HepG2 (cell line): ENCODE measurements around the gene SHBG. TPM values are rescaled to one million over a fixed set of nuclear protein-coding genes. Genes with fewer than 3 reads are reported as not detected.

Experiments used
- AGO1 ChIP-seq: fragments of 200-400 bp; formaldehyde crosslinking; IDR thresholded peaks from 2 replicates; pipeline ENCODE4 v1.6.1; 2017; ENCODE audit warnings: mild to moderate bottlenecking, low read depth, low read length, moderate library complexity; ENCODE audit not compliant: poor library complexity, severe bottlenecking
- CHCHD3 ChIP-seq: sonication (generic); formaldehyde crosslinking; IDR thresholded peaks from 2 replicates; pipeline ENCODE4 v1.8.0; 2022; ENCODE audit warnings: mild to moderate bottlenecking, missing genetic modification reagents, moderate library complexity
- DPF2 ChIP-seq: sonication (generic); formaldehyde crosslinking; IDR thresholded peaks from 2 replicates; pipeline ENCODE4 v1.4.0; 2020; ENCODE audit warnings: mild to moderate bottlenecking, low read depth, missing genetic modification reagents, borderline replicate concordance
- ELF1 ChIP-seq: sonication (generic); formaldehyde crosslinking; IDR thresholded peaks from 2 replicates; pipeline ENCODE4 v1.4.0; 2020; ENCODE audit warnings: missing genetic modification reagents
- FOXK2 ChIP-seq: fragments of 450-650 bp; IDR thresholded peaks from 2 replicates; pipeline ENCODE4 v1.6.1; 2016
- GRHL1 ChIP-seq: sonication (generic); formaldehyde crosslinking; conservative IDR thresholded peaks from 2 replicates; pipeline ENCODE4 v1.8.0; 2022; ENCODE audit warnings: missing genetic modification reagents
- MAZ ChIP-seq, 2 experiments: sonication (generic) in 1 of 2; formaldehyde crosslinking in 1 of 2; IDR thresholded peaks; 2 replicates each; pipeline versions ENCODE4 v1.5.0 to v1.6.1; 2012 to 2020; ENCODE audit warnings: low read depth in 2 of 2, mild to moderate bottlenecking in 2 of 2, borderline replicate concordance in 1 of 2, improper control_type of control experiment in 1 of 2, low read length in 1 of 2, missing genetic modification reagents in 1 of 2, moderate library complexity in 1 of 2
- MED1 ChIP-seq: sonication (generic); formaldehyde crosslinking; IDR thresholded peaks from 2 replicates; pipeline ENCODE4 v1.4.0; 2020; ENCODE audit warnings: missing genetic modification reagents
- PAX8 ChIP-seq: sonication (generic); formaldehyde crosslinking; IDR thresholded peaks from 2 replicates; pipeline ENCODE4 v1.8.0; 2022; ENCODE audit warnings: mild to moderate bottlenecking, missing genetic modification reagents, borderline replicate concordance
- PHF21A ChIP-seq: sonication (generic); formaldehyde crosslinking; IDR thresholded peaks from 2 replicates; pipeline ENCODE4 v1.5.0; 2020; ENCODE audit warnings: mild to moderate bottlenecking, missing genetic modification reagents
- PHF5A ChIP-seq: IDR thresholded peaks from one replicate; pipeline ENCODE4 v1.6.1; 2018; ENCODE audit warnings: low read depth, missing genetic modification reagents; ENCODE audit not compliant: unreplicated experiment
- PLRG1 ChIP-seq: fragments of 450-650 bp; conservative IDR thresholded peaks from 2 replicates; pipeline ENCODE4 v1.6.1; 2016
- SP140L ChIP-seq: sonication (generic); formaldehyde crosslinking; IDR thresholded peaks from 2 replicates; pipeline ENCODE4 v1.4.0; 2020; ENCODE audit warnings: missing genetic modification reagents, borderline replicate concordance
- SP5 ChIP-seq: IDR thresholded peaks from 2 replicates; pipeline ENCODE4 v1.6.1; 2016; ENCODE audit warnings: low read depth, borderline replicate concordance
- ZFP36L1 ChIP-seq: sonication (generic); formaldehyde crosslinking; IDR thresholded peaks from 2 replicates; pipeline ENCODE4 v1.8.0; 2022; ENCODE audit warnings: mild to moderate bottlenecking, missing genetic modification reagents, moderate library complexity
- ZNF225 ChIP-seq: sonication (generic); formaldehyde crosslinking; IDR thresholded peaks from 2 replicates; pipeline ENCODE4 v1.4.0; 2020; ENCODE audit warnings: mild to moderate bottlenecking, missing genetic modification reagents
- ZNF550 ChIP-seq: sonication (generic); formaldehyde crosslinking; IDR thresholded peaks from 2 replicates; pipeline ENCODE4 v1.4.0; 2020; ENCODE audit warnings: mild to moderate bottlenecking, missing genetic modification reagents, borderline replicate concordance
- ZNF609 ChIP-seq: sonication (generic); formaldehyde crosslinking; IDR thresholded peaks from 2 replicates; pipeline ENCODE4 v1.4.0; 2020; ENCODE audit warnings: mild to moderate bottlenecking, missing genetic modification reagents, borderline replicate concordance
- ZNF616 ChIP-seq: sonication (generic); formaldehyde crosslinking; IDR thresholded peaks from 2 replicates; pipeline ENCODE4 v1.5.0; 2020; ENCODE audit warnings: low read depth, mild to moderate bottlenecking, missing genetic modification reagents
- polyA plus RNA-seq, 8 experiments: library from polyadenylated mRNA; depleted of rRNA in 3 of 8; stranded (reverse) in 7 of 8; unstranded in 1 of 8; fragments of >200 nt; fragmentation: Illumina TruSeq in 4 of 8; extraction: Trizol in 4 of 8; gene quantifications; 2 replicates each; pipeline versions ENCODE4 v1.2.1 to v1.2.3, GENCODE V29; 2011 to 2016; ENCODE audit warnings: low read depth in 4 of 8, missing spikeins in 1 of 8, mixed read lengths in 1 of 8; ENCODE audit not compliant: insufficient read depth in 1 of 8
- total RNA-seq, 5 experiments: library from RNA; depleted of rRNA; stranded (reverse); fragments of >200 nt; fragmentation: Illumina TruSeq; extraction: Trizol; gene quantifications; 2 replicates each; pipeline ENCODE4 v1.2.3, GENCODE V29; 2016; ENCODE audit warnings: low read depth in 1 of 5
- TF ChIP-seq, protein P1 (sequence below): IDR thresholded peaks from 2 replicates; pipeline ENCODE4 v1.6.1; 2016; ENCODE audit warnings: missing compliant biosample characterization, missing genetic modification reagents, borderline replicate concordance

The SHBG gene
- total and polyA plus RNA-seq, 2 of the 13 experiments (the other 11 are each of a cell fraction or from before 2014, with no cell fraction given) = 4.0 to 6.1 TPM

DNA sequence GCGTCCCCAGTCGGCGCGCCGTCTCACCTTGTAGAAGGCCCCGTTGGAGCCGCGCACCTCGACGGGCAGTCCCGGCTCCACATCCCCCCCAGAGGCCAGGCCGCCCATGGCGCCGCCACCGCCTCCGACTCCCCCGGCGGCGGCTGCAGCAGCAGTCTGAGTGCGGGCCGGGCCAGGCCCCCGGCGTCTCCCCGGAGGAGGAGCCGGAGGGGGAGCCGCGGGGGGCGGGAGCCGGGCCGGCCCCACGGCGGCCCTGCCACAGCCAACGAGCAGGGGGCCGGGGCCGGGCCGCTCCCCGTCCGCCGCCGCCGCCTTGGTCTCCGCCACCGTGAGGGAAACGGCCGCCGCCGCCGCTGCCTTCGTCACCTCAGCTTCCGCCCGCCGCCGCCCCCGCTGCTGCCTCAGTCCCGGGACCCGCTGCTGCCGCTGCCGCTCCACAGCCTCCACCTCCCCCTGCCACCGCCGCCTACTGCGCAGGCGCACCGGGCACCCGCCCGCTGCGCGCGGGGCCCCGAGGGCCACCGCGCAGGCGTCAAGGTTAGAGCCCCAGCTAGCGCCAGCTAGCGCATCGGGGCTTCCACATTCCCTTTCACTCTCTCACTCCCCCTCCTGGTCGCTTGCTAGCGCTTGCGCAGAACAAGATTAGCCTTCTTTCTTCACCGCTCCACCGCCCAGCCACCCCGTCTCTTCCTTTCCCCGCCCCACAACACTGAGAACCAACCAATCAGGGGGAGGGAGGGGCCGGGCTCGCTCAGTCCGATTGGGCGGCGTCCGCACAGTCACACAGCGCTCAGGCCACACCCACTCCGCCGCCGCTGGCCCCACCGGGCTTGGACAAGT, 15.3 kb upstream of the SHBG start, which contains the start of gene FXR2 (continued):
- TF ChIP-seq, protein P1, sequence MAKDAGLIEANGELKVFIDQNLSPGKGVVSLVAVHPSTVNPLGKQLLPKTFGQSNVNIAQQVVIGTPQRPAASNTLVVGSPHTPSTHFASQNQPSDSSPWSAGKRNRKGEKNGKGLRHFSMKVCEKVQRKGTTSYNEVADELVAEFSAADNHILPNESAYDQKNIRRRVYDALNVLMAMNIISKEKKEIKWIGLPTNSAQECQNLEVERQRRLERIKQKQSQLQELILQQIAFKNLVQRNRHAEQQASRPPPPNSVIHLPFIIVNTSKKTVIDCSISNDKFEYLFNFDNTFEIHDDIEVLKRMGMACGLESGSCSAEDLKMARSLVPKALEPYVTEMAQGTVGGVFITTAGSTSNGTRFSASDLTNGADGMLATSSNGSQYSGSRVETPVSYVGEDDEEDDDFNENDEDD = no peak
- TF ChIP-seq MED1 (CRISPR knock-in tag) (no peak), ZNF225 (CRISPR knock-in tag) (no peak), GRHL1 (CRISPR knock-in tag) (no peak), SP5 (CRISPR knock-in tag) (0 out of 2 replicates have a peak, but pooled peaks have one; percentile 12), ZNF550 (no peak), ZFP36L1 (no peak), ZNF616 (CRISPR knock-in tag) (0 out of 2 replicates have a peak, but pooled peaks have one; percentile 56), AGO1 (no peak), PHF5A (CRISPR knock-in tag) (no peak), SP140L (CRISPR knock-in tag) (no peak), FOXK2 (peak; percentile 42; the same call in 1 of the 2 replicates), DPF2 (CRISPR knock-in tag) (no peak), CHCHD3 (no peak), ELF1 (CRISPR knock-in tag) (no peak; the same call in 1 of the 2 replicates), PHF21A (no peak), PAX8 (CRISPR knock-in tag) (no peak), MAZ (IDR thresholded peaks at IDR 0.05; ENCODE audit: borderline replicate concordance, low read depth, low read length) (peak; percentile 76; the same call in 1 of the 2 replicates), MAZ (CRISPR knock-in tag; IDR thresholded peaks at IDR 0.05; ENCODE audit: low read depth) (peak; percentile 40; the same call in 1 of the 2 replicates), ZNF609 (CRISPR knock-in tag) (no peak), PLRG1 (no peak)
